Measurements from ENCODE around the gene SGK1.

Gene SGK1

DNA sequence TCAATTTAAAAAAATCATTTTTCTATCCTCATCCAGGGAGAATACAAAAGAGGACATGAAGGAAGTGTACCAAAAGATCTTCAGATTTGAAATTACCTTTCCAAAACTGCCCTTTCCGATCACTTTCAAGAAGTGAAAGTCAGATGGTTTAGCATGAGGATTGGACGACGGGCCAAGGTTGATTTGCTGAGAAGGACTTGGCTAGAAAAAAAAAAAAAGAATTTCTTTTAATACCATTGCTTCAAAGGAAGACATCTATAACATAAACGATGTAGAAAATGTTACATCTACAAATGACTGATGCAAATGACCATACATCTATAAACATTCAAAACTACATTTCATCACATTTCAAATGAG is 144.6 kb downstream of the SGK1 start:
- DNase-seq (ENCODE audit: low read depth in 2 of 3, low spot score in 1 of 3) = no peak

DNA sequence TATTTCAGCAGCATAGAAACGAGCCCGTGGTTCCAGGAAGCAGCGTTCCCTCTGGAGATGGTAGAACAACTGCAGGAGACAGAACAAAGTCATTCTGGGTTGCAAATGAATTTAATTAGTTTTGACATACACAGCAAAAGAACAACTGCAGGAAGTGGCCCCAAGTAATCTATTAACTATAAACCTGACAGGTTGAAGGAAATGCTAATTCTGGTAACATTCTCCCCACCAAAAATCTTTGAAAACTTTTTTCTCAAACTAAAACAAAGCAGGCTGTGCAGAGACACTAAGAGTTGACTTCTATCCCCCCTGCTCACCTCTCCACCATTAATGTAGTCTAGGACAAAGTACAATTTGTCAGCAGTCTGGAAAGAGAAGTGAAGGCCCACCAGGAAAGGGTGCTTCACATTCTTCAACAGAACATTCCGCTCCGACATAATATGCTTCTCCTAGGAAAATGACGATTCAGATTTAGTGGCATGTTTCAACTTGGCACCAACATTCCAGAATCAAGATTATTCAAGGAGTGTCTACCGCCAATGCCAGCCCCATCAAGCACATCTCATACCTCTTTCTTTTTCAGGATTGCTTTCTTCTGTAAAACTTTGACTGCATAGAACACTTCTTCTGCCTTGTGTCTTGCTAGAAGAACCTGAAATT is 145.1 kb downstream of the SGK1 start:
- DNase-seq (ENCODE audit: low read depth in 2 of 3, low spot score in 1 of 3) = no peak

DNA sequence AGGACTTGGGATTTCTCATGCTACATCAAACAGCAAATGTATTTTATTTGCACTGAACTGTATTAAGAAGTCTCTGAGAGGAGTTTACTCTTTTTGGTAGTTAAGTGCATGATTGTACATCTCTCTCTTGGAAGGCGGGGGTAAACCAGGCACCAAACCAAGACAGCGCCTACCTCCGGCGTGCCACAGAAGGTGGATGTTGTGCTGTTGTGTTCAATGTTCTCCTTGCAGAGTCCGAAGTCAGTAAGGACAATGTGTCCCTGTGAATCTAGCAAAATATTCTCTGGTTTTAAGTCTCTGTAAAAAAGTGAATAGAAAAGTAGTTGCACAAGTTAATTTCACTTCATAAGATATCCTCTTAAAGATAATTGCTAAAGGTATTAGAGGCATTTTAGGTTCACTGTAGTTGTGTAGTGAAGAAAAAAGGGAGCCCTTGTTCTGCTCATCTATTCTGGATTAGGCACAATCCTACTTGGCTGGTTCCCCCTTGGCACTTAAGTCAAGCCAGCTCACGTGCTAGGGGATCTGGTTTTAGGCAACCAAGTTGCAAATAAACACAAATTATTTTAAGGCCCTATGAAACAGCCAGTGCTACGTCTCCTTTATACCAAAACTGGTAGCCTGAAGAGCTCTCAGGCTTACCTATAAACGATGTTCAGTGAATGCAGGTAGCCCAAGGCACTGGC is 145.7 kb downstream of the SGK1 start:
- DNase-seq (ENCODE audit: low read depth in 2 of 3, low spot score in 1 of 3) = no peak

DNA sequence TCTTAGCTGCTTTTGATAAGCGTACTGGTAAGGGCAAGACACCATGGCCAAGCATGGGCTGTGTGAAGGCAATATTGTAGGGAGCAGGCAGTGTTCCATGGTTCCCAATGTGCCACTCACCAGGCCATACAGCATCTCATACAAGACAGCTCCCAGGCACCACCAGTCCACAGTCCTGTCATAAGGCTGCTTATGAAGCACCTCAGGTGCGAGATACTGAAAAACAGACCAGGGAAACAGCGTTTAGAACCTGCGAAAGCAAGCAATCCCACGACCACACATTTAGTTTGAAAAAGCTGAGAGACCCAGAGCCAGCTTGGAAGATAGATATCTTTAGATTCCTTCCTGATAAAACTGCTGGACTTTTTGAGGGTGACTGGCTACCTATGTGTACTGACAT is 146.4 kb downstream of the SGK1 start:
- no peak for DNase-seq (ENCODE audit: low read depth in 2 of 3, low spot score in 1 of 3)

DNA sequence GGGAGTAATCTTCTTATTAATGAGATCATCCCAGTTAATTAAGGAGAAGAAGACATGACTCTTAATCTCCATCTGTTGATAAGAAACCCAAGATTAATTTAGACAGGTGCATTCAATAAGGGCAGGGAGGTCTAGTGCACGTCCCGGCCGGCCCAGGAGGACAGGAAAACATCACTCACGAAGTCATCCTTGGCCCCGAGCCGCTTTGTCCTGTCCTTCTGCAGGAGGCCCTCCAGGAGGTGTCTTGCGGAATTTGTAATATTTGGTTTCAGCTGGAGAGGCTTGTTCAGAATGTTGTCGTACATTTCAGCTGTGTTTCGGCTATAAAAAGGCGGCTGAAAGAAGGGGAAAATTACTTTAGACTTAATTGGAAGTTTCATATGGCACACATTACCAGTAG is 147.1 kb downstream of the SGK1 start:
- DNase-seq (ENCODE audit: low read depth in 2 of 3, low spot score in 1 of 3) = no peak

DNA sequence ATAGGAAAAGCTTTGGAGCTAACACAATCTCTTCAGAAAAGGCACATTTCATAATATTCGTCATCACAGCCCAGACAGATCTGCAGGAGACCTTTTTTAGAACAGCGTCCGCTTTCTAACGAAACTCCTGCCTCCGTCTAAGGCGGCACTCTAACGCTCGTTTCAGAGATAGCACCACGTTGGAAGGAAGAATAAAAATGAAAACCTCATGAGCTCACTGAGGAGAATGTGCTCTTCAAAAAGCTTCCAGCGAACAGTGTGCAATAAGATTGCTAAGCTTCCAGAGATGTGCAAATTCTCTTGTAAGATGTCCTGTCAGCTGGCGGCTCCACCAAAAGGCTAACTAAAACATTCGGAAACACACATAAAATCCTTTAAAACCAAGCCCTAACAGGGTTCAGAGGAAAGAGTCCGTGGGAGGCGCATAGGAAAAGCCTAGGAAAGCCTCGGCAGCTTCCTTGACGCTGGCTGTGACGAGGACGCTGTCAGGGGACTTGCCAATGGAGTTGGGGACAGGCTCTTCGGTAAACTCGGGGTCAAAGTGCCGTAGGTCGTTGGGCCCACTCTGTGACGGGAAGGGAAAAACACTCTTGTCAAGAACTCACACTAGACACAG is 147.9 kb downstream of the SGK1 start:
- no peak for DNase-seq (ENCODE audit: low read depth in 2 of 3, low spot score in 1 of 3)

DNA sequence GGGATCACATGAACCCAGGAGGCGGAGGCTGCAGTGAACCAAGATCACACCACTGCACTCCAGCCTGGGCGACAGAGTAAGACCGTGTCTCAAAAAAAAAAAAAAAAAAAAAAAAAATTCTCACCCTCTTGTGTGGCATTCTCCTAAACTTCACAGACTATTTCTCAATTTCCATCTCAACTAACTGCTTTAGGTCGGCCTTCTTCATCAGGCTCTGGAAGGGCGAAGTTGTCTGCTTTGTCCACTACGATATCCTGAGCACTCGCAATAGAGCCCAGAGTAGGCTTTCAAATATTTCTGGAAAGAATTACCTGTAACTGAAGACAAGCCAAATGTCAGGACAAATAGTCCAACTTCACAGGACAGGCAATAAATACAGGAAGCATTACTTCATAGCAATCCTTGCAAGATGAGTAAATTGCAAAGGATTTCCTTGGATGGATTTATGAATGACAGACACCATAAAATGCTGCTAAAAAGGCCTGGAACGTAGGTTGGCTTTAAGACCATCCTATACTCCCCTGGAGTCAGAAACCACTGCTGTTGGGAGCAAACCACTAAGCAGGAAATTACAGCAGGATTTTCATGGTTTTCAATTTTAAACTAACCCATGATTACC is 149.2 kb downstream of the SGK1 start:
- no peak for DNase-seq (ENCODE audit: low read depth in 2 of 3, low spot score in 1 of 3)

DNA sequence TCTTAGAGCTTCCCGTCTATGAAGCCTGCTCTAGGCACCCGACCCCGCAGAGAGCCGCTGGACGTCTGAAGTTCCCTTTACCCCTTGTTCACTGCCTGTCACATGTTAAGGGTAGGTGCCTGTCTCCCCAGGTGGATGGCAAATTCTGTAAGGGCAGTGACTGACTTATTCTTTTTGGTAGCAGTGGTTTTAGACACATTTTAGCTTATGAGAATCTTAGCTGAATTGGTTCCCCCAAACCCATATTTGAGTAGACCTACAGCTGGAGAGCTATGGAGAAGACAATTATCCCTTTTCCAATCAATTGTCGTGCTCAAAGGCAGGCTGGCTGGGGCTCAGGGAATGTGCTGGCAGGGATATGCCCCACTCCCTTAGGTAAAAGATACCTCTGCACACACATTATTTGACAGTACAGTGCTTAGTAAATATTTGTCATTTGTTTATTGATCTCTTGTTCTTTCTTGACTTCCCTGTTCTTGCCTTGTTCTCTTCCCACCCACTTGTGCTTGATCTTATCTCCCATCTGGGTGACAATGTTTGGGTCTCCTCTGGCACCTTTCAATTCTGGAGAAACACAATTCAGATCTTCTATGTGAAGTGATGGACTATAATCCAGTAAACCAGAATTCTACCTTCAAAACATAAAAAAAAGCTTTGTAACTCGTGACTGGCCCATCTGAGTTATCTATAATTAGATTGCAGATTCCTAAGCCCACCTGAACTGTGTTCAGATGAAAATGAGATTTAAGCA is 151.2 kb downstream of the SGK1 start:
- no peak for DNase-seq (ENCODE audit: low read depth in 2 of 3, low spot score in 1 of 3)

DNA sequence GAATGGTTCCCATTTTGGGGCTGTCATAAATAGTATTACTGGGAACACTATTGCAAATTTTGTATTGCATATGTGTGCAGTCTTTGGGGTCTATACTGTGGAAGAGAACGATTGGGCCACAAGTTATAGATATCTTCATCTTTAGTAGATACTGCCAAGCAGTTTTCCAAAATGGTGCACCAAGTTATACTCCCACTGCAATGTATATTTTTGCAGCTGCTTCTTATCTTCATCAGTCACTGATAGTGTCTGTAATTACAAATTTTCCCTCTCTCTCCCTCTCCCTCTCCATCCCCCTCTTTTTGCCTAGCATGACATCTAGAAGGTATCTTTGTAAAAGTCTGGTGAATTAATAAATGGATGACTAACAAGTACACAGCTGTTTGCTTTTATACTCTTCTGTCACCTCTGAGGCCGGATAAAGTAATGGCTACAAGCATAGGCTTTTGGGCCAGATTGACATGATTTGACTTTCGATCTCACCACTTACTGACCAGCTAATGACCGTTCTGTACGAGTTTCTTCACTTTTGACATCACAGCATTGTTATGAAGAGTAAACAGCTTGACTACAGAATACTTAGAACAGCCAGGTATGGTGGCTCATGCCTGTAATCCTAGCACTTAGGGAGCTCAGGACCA is 152.2 kb downstream of the SGK1 start:
- DNase-seq (ENCODE audit: low read depth in 2 of 3, low spot score in 1 of 3) = no peak

DNA sequence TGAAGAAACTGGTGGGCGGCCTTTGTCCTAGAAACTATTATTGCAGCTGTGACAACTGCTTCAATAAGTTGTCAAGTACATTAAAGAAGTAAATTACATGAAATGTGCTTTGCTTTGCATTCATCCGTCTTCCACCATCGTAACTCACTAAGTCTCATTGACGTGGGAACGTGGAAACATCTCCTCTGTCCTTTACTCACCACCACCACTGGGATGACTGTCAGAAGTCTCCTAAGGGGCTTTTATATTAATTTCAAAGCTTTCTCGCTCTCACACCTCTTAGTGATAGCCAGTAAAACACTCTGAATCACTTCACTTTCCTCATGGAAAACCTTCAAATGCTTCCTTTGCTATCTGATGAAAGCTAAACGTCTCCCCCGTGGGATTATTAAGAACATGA is 153.6 kb downstream of the SGK1 start:
- DNase-seq (ENCODE audit: low read depth in 2 of 3, low spot score in 1 of 3) = no peak

DNA sequence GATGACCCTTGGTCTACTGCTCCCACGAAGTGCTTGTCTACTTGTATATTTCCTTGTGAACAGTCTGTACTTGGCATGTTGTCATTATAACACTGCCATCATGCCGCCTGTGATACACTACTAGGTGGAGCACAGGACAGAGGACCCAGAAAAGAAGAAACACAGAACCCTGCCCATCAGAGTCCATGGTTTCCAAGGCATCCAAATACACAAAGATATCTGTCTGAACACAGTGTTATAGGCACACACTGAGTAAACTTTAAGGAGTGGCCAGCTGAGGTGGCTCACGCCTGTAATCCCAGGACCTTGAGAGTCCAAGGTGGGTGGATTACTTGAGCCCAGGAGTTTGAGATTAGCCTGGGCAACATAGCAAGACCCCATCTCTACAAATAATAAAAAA is 155.0 kb downstream of the SGK1 start:
- DNase-seq (ENCODE audit: low read depth in 2 of 3, low spot score in 1 of 3) = no peak

DNA sequence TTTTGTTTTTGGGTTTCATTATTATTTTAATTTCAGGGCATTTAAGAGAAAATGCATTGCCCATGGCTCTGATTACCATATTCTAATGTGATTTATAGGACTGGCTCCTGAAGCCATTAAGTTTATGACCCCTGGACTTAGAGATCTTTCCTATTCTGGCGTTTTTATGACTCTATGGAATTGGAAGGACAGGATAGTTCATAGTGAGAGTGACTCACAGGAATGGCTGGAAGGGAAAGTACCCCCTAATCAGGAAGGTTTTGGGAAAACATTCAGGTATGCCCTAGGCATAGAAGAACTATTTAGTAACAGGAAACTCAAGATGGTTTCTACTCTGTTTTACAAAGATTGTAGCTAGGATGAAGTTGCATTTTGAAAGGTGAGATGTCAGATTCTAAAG is 156.9 kb downstream of the SGK1 start:
- no peak for DNase-seq (ENCODE audit: low read depth in 2 of 3, low spot score in 1 of 3)

DNA sequence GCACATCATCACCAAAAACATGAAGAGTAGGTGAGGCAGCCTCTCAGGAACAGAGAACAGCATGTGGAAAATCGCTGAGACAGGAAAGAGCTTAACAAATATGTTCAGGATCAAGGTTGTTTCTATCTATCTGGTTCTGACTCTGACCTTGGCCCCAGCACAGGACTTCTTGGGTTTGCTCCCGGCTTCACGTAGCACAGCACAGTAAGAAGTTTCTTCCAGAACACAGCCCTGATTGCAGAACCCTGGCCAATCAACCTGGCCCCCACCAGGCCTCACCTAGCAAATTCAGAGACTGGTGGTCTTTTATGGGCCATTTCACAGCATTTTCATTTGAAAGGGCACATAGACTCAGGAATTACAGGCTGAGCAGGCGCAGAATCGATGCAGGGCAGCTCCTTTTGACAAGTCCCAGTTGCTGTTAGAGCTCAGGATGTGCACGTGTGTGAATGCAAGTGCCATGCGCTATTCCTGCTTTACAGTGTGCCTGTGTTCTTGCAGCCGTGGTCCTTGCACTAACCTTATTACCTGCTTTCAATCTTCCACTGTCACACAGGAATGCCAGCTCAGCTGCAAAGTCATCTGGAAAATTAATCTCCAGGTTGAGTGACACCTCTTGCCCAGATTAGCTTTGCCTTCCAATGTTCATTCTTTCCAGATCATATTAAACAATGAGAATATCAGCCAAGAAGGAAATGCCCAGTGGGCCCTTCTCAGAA is 165.0 kb downstream of the SGK1 start:
- no peak for DNase-seq (ENCODE audit: low read depth in 2 of 3, low spot score in 1 of 3)

DNA sequence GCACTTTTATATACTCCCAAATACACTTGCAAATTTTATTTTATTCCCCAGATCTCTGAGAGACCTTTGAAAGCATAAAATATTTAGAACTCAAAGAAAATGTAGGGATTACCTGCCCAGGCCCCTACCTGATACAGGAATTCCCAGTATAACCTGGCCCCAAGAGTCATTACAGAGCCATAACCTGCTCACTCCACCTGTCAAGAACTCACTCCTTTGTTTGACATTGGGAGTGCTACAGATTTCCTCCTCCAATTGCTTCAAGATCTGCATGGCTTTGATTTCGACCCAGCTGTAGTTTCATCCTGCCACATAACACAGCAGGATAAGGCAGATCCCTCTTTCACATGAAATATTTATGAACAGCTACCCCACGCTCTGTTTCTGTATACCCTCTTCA is 169.3 kb downstream of the SGK1 start:
- DNase-seq (ENCODE audit: low read depth in 2 of 3, low spot score in 1 of 3) = no peak

DNA sequence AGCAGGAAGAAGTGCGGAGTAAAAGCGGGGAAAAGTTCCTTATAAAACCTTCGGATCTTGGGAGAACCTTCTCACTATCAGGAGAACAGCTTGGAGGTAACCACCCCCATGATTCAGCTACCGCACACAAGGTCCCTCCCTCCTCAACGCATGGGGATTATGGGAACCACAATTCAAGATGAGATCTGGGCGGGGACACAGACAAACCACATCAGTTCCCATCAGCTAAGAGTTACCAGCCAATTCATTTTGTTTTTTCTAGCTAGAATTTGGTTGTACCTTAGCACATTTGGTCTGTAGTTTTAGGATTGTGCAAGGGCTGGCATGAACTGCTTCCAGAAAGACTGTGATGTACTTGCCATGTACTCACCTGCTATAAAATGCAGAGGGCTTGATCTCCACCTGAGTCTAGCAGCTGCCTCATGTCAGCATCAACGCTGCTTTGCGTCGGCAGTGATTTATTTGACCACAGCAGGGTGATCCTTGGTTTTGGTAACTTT is 170.8 kb downstream of the SGK1 start:
- no peak for DNase-seq (ENCODE audit: low read depth in 2 of 3, low spot score in 1 of 3)

DNA sequence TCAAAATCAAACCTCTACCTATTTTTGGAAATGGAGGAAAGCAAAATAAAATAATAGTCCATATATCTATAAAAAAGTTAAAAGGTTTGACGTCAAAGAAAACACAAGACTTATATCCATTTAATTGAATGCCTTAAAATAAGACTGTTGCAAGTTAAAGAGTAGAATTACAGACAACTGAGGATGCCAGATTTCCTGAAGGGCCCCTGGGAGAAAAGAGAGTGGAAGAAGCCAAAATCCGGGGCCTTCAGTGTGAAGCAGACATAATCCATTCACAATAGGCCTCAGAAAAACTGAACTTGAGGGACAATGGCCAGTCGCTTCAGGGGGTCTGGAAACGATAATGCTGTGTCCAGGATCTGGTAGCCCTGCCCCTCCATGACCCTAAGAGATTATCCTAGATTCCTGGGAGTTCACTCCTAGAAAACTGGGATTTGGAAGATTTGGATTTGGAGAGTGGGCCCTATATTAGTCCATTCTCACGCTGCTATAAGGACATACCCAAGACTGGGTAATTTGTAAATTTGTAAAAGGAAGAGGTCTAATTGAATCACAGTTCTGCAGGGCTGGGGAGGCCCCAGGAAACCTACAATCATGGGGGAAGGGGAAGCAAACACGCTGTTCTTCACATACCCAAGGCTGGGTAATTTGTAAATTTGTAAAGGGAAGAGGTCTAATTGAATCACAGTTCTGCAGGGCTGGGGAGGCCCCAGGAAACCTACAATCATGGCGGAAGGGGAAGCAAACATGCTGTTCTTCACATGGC is 171.5 kb downstream of the SGK1 start:
- no peak for DNase-seq (ENCODE audit: low read depth in 2 of 3, low spot score in 1 of 3)

DNA sequence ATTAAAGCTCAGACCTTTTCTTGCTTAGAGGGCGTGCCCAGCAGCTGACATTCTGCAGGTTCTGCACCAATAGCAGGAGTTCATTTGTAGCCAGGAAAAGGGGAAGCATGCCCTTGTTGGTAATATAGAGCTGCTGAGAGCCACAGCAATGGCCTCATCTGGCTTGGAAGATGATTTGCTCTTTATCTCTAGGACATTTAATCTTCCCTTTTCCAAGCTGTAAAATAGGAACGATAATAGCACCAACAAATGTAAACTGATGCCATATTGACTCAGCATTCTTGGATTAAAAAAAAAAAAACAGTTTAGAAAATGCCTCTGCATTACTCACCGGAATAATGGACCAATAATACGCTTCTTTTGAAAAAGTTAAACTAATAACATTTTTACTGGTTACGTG is 172.1 kb downstream of the SGK1 start:
- DNase-seq (ENCODE audit: low read depth in 2 of 3, low spot score in 1 of 3) = no peak

DNA sequence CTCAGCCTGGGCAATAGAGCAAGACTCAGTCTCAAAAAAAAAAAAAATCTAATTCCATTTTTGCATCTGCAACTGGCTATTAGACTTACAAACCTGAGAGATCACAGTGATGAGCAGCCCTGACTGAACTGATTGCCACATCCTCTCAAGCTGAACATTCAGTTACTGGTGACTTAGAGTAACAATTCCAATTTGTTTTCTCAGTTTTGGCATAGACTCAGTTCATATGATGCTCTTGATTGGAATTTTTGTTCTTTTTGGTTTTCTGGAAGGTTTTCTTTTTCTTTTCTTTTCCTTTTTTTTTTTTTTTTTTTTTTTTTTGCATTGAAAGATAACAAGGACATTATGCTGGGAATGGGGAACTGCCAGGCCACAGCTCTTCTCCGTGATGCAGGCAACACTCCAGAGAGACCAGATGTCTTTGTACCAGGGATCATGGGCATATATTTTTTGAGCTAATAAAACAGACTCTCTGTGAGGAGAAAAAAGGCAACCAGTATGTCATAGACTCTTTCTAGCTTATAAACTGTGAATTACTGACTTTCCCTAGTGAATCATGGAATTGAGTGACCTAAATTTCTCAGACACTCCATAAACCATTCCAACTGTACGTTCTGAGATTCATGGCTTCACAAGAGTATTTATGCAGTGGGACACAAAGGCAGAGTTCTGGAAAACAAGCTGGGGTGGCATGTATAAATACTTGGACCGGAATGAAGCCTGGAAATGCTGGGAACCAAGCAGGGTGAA is 179.5 kb downstream of the SGK1 start:
- no peak for DNase-seq (ENCODE audit: low read depth in 2 of 3, low spot score in 1 of 3)

DNA sequence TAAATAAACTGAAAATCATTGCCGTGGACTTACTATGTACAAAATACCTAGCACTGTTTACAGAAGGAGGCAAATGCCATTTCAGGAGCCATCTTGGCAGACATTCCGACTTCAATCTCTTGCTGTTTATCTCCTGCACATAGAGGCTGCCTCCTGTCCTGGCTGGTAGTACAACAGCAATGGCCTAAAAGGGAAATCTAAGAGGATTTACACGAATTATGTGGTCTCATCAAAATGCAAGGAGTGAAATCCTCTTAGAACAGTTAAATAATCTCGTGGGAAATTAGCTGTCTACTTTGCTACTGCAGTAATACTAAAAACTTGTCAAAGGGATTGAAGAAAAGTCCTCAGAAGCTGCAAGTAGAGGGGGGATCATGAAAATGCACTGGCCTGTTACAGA is 183.3 kb downstream of the SGK1 start:
- no peak for DNase-seq (ENCODE audit: low read depth in 2 of 3, low spot score in 1 of 3)
